Measurements from ENCODE around the gene HSD17B1. TPM values are rescaled to one million over a fixed set of nuclear protein-coding genes. Genes with fewer than 3 reads are reported as not detected.
A peak's percentile ranks its signal among the peaks of the same experiment; 100 is the strongest.

The HSD17B1 gene
- total and polyA plus RNA-seq, 2 of the 4 experiments (the other 2 are of a cell fraction) = 0.72 to 1.4 TPM

DNA sequence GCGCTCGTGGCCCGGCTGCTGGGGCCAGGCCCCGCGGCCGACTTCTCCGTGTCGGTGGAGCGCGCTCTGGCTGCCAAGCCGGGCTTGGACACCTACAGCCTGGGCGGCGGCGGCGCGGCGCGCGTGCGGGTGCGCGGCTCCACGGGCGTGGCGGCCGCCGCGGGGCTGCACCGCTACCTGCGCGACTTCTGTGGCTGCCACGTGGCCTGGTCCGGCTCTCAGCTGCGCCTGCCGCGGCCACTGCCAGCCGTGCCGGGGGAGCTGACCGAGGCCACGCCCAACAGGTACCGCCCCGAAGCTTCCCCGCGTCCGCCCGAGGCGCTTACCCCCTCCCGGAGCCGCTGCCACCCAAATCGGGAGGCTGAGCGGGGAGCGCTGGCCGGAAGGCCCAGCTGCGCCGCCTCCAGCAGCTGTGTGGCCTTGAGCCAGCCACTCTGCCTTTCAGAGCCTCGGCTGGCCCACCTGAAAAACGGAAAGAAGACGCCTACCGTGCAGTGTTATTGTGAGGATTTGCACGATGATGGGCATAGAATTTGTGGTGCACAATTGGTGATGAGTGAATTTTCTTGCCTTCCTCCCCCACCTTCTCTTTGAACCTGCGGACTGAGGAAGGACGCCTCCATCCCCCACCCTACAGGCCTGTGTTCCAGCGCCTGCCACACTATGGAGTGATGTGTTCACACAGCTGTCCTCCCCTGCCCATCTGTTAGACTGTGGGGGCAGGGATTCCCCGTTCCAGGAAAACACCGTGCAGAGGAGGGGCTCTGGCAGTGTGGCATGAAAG, 16.2 kb upstream of the HSD17B1 start:
- peak overlapping the region; percentile 90 for H3K4me2 ChIP-seq (ENCODE audit: low read depth, low read length)
- H2BK5ac ChIP-seq (ENCODE audit: low read depth, low read length, poor library complexity, severe bottlenecking) = peak overlapping the region; percentile 63
- dilution Hi-C loops (cut with HindIII; ENCODE audit: low sequenced_read_pairs, unreplicated experiment) (no loop called here), in situ Hi-C loops (cut with MboI; ENCODE audit: low sequenced_read_pairs) (no loop called here), intact Hi-C loops (cut with micrococcal nuclease) (no loop called here)
- peak overlapping the region; percentile 98 for H4K91ac ChIP-seq (ENCODE audit: insufficient read depth, low read depth, low read length)
- peak overlapping the region; percentile 55 for H3K27ac ChIP-seq (ENCODE audit: insufficient read depth, low read length)
- peak overlapping the region; percentile 99 for H2AK9ac ChIP-seq (replicated peaks; ENCODE audit: low read depth, low read length, poor library complexity)
- peak overlapping the region; percentile 31 for H4K5ac ChIP-seq (ENCODE audit: low read depth, low read length)
- H2AFZ ChIP-seq (replicated peaks; ENCODE audit: low read length, poor library complexity) = peak overlapping the region; percentile 90
- H3K36me3 ChIP-seq (ENCODE audit: control insufficient read depth, insufficient read depth, low read length) = peaks cover 26% of the 10 kb centered on the region
- H3K18ac ChIP-seq (ENCODE audit: low read depth, low read length) = peak overlapping the region; percentile 19
- H3K4me1 ChIP-seq (ENCODE audit: control insufficient read depth, insufficient read depth, low read length) = peaks cover 12% of the 10 kb centered on the region
- H3K27me3 ChIP-seq (ENCODE audit: control insufficient read depth, insufficient read depth, low read length) = no peaks in the 10 kb centered on the region
- POLR2A ChIA-PET (ENCODE audit: unreplicated experiment) = interaction anchor here (1.6 to 1.8 kb wide), 3 partner anchors 16 to 116 kb away, joined by 4 to 6 read pairs (median 4); partner anchors contain the start of gene CAVIN1
- no peak for TF ChIP-seq RAD21 (IDR thresholded peaks at IDR 0.05; ENCODE audit: low read length)
- peak; percentile 83 for TF ChIP-seq MXI1 (IDR thresholded peaks at IDR 0.05; ENCODE audit: borderline replicate concordance, low read depth, low read length)
- TF ChIP-seq MAFK (IDR thresholded peaks at IDR 0.05; ENCODE audit: low read depth, low read length) = no peak
- peak; percentile 69; the same call in 1 of the 2 replicates for TF ChIP-seq MAZ (IDR thresholded peaks at IDR 0.05; ENCODE audit: borderline replicate concordance, low read depth, low read length)
- peak; percentile 7; the same call in 1 of the 2 replicates for TF ChIP-seq POLR2A (IDR thresholded peaks at IDR 0.05; ENCODE audit: low read depth, low read length)
- H3K9me3 ChIP-seq (ENCODE audit: control insufficient read depth, insufficient read depth, low read length) = no peaks in the 10 kb centered on the region
- peak; percentile 84 for ATAC-seq (ENCODE audit: low read depth)
- H3K23ac ChIP-seq (ENCODE audit: low read depth, low read length) = peak overlapping the region; percentile 92
- BruUV-seq (replicated peaks) = no TSS peak
- peaks cover 16 to 32% of the 10 kb centered on the region in 2 experiments for H3K79me1 ChIP-seq (ENCODE audit: low read depth in 1 of 2, low read length in 2 of 2)
- H2BK120ac ChIP-seq (ENCODE audit: low read depth, low read length) = peak overlapping the region; percentile 69
- peaks cover 25% of the 10 kb centered on the region for H3K9me1 ChIP-seq (ENCODE audit: insufficient read depth, low read length)
- DNase-seq = peak; percentile 78
- H2BK20ac ChIP-seq (ENCODE audit: low read depth, low read length) = peak overlapping the region; percentile 17; the same call in 1 of the 2 replicates
- peak overlapping the region; percentile 96 for H3K14ac ChIP-seq (replicated peaks; ENCODE audit: low read depth, low read length)
- H3K4me3 ChIP-seq (ENCODE audit: insufficient read depth, low read depth, low read length) = peak overlapping the region; percentile 53
- H2AK5ac ChIP-seq (ENCODE audit: low read depth, low read length) = peak overlapping the region; percentile 93
- WGBS, 2 experiments (ENCODE audit: extremely low coverage in 2 of 2, insufficient read length in 1 of 2) = 0% methylated on average over 41 of the region's 65 CpGs; no CpG with 5 or more reads in 1 of the 2 experiments
- H4K8ac ChIP-seq (ENCODE audit: low read depth in 2 of 2, low read length in 2 of 2) = peak overlapping the region; percentile 72 to 95
- CTCF ChIA-PET = interaction anchor here (0.6 to 1.8 kb wide), 3 partner anchors 9 to 572 kb away, joined by 3 to 6 read pairs (median 3); no protein-coding TSS in a partner anchor
- 0 out of 3 replicates have a peak overlapping the region, but pooled peaks have one; percentile 7 for H2BK15ac ChIP-seq (ENCODE audit: low read depth, low read length)
- H3K4ac ChIP-seq (ENCODE audit: low read depth, low read length) = peak overlapping the region; percentile 97
- peaks cover 9% of the 10 kb centered on the region; the same call in 1 of the 2 replicates for H4K20me1 ChIP-seq (ENCODE audit: insufficient read depth, low read length)
- peak overlapping the region; percentile 81 for H3K9ac ChIP-seq (ENCODE audit: low read depth, low read length)
- H3K56ac ChIP-seq (ENCODE audit: extremely low read depth, insufficient read depth, low read length) = peak overlapping the region; percentile 63

Measured in IMR-90 (cell line).